Mucosa of descending colon (tissue), 3 donors: Measurements from ENCODE around the gene OR4N5. TPM values are rescaled to one million over a fixed set of nuclear protein-coding genes. Genes with fewer than 3 reads are reported as not detected.

Experiments
- ATAC-seq: fragments of 200-7000 bp; cut with Tn5 transposase; one replicate; pipeline ENCODE4 v1.9.1; 2020; ENCODE audit warnings: mild to moderate bottlenecking, moderate library complexity
- DNase-seq, 3 donors: peaks; one replicate each; pipeline ENCODE4 v3.0.0-alpha.2; 2020
- H3K36me3 ChIP-seq: fragments of 200-600 bp; one replicate; pipeline ENCODE4 v1.8.0; 2021; ENCODE audit warnings: low read depth, mild to moderate bottlenecking
- H3K4me1 ChIP-seq: fragments of 200-600 bp; one replicate; pipeline ENCODE4 v1.8.0; 2021; ENCODE audit warnings: low read depth, mild to moderate bottlenecking
- H3K4me3 ChIP-seq: fragments of 200-600 bp; one replicate; pipeline ENCODE4 v1.8.0; 2021; ENCODE audit warnings: mild to moderate bottlenecking
- H3K9me3 ChIP-seq: fragments of 200-600 bp; one replicate; pipeline ENCODE4 v1.8.0; 2021; ENCODE audit warnings: mild to moderate bottlenecking
- CTCF ChIP-seq: fragments of 200-600 bp; IDR thresholded peaks from one replicate; pipeline ENCODE4 v1.8.0; 2022; ENCODE audit warnings: antibody characterized with exemption, mild to moderate bottlenecking
- intact Hi-C, 2 donors: fragments of 100-400 bp; cut with DNase I in 1 of 2; cut with micrococcal nuclease in 1 of 2; formaldehyde crosslinking; loops; one replicate each; pipeline versions ENCODE4 v1.11.0 to v1.11.1; 2022; cut with DNase I, micrococcal nuclease
- total RNA-seq, 3 donors: library from RNA; stranded (reverse); fragmentation: NEBNext Ultra II Directional in 2 of 3; extraction: Animal tissue kit (Norgen Biotek cat#: 25700) in 2 of 3; gene quantifications; one replicate each; pipeline versions ENCODE4 v1.2.1 to v1.2.4, GENCODE V29; 2021 to 2023
- donor health status: DM: no; HTN: no; CAD: no; lungs with moderate emphysema.
- donor health status: DM: no; HTN: no; CAD: no.
- donor health status: DM: no; HTN: yes; CAD: no.

OR4N5 gene
- total RNA-seq, 3 donors from 2014 or later: not detected

GRCh38 chr14:20190596-20190995 lies 52.0 kb downstream of the OR4N5 start, which contains the start of gene OR11G2:
Gene OR11G2, plus strand, starts transcription at chr14:20190896. Its CDS starts 6,542 bp downstream, at chr14:20197438.
- Histone ChIP-seq H3K4me1 (no peaks in the 10 kb centered on the region), H3K36me3 (no peaks in the 10 kb centered on the region), H3K9me3 (no peaks in the 10 kb centered on the region), H3K4me3 (no peak within 1 kb of the TSS)
- no peak for DNase-seq
- no peak for ATAC-seq
- no peak for TF ChIP-seq CTCF
- intact Hi-C loops: no loop called here

GRCh38 chr14:20191396-20191795 lies 52.8 kb downstream of the OR4N5 start:
- no peaks in the 10 kb centered on the region for H3K4me1 ChIP-seq
- H3K36me3 ChIP-seq: no peaks in the 10 kb centered on the region
- H3K9me3 ChIP-seq: no peaks in the 10 kb centered on the region
- ATAC-seq: no peak
- no peak for TF ChIP-seq CTCF
- H3K4me3 ChIP-seq: no peak overlapping the region
- no peak for DNase-seq
- intact Hi-C loops: no loop called here

- H3K9me3 ChIP-seq: no peaks in the 10 kb centered on the region
- ATAC-seq: no peak
- TF ChIP-seq CTCF: no peak
- H3K4me3 ChIP-seq: no peak overlapping the region
- H3K36me3 ChIP-seq: no peaks in the 10 kb centered on the region
- DNase-seq: no peak
- no peaks in the 10 kb centered on the region for H3K4me1 ChIP-seq
- intact Hi-C loops: no loop called here
These were observed 55.5 kb downstream of the OR4N5 start for GRCh38 chr14:20194101-20194500.

Other genes with a start within 250 kb of the OR4N5 start
- not detected for gene OR4K5, start 218.2 kb upstream of the OR4N5 start, total RNA-seq
- gene OR4K1, start 207.9 kb upstream of the OR4N5 start, total RNA-seq: not detected
- gene OR4K15, start 163.2 kb upstream of the OR4N5 start, total RNA-seq: not detected
- not detected for gene OR4Q2, start 136.7 kb upstream of the OR4N5 start, total RNA-seq
- not detected for gene OR4K14, start 119.5 kb upstream of the OR4N5 start, total RNA-seq
- not detected for gene OR4K13, start 102.8 kb upstream of the OR4N5 start, total RNA-seq
- not detected for gene OR4L1, start 78.8 kb upstream of the OR4N5 start, total RNA-seq
- not detected for gene OR4K17, start 28.1 kb upstream of the OR4N5 start, total RNA-seq
- gene OR11G2, start 52.1 kb downstream of the OR4N5 start, total RNA-seq: not detected
- gene OR11H6, start 84.9 kb downstream of the OR4N5 start, total RNA-seq: not detected
- gene OR11H7, start 90.2 kb downstream of the OR4N5 start, total RNA-seq: not detected
- not detected for gene OR11H4, start 100.5 kb downstream of the OR4N5 start, total RNA-seq
- gene TTC5, start 167.1 kb downstream of the OR4N5 start, total RNA-seq: 10 to 100 TPM; 11.8 to 17.0 (median 13.2) TPM
- gene CCNB1IP1, start 194.5 kb downstream of the OR4N5 start, total RNA-seq: 10 to 100 TPM; 27.6 to 36.0 (median 28.0) TPM
- 10 to 100 TPM in 2 of 3 donors, 1 to 10 TPM in 1; 9.3 to 20.1 (median 14.8) TPM for gene PARP2, start 204.8 kb downstream of the OR4N5 start, total RNA-seq